GM18507 (cell line): ENCODE data around the gene AK9.

ENCODE experiments used
- DNase-seq: peaks from one replicate; pipeline ENCODE4 v3.0.0; 2011; ENCODE audit warnings: low read depth; ENCODE audit not compliant: insufficient read length; ENCODE audit errors: extremely low spot score
- FAIRE-seq: peaks from 2 replicates; lab custom pipeline; 2011; peaks lifted over from hg19 to GRCh38; lab: Jason Lieb, UNC

AK9 gene

GRCh38 chr6:109451376-109451775 lies 239.6 kb downstream of the AK9 start:
- no peak for FAIRE-seq

GRCh38 chr6:109450801-109451200 lies 240.2 kb downstream of the AK9 start:
- DNase-seq (no peak), FAIRE-seq (no peak)

More at GRCh38 chr6:109451376-109451775, 239.6 kb downstream of the AK9 start:
- no peak for DNase-seq

- FAIRE-seq (peak; percentile 5), DNase-seq (no peak)
These were observed 241.0 kb downstream of the AK9 start for GRCh38 chr6:109449795-109450673.

GRCh38 chr6:109449064-109449794 lies 241.8 kb downstream of the AK9 start:
- FAIRE-seq (no peak), DNase-seq (no peak)

- DNase-seq (no peak), FAIRE-seq (no peak)
These were observed 242.4 kb downstream of the AK9 start for GRCh38 chr6:109448615-109449014.

- FAIRE-seq (no peak), DNase-seq (no peak)
These were observed 243.0 kb downstream of the AK9 start for GRCh38 chr6:109447878-109448555.

- DNase-seq (no peak), FAIRE-seq (no peak)
These were observed 243.9 kb downstream of the AK9 start for GRCh38 chr6:109447087-109447486.

- DNase-seq, result no peak
These were observed 244.5 kb downstream of the AK9 start for GRCh38 chr6:109446541-109446940.

GRCh38 chr6:109446072-109446471 lies 244.9 kb downstream of the AK9 start:
- DNase-seq (no peak), FAIRE-seq (no peak)

More at GRCh38 chr6:109446541-109446940, 244.5 kb downstream of the AK9 start:
- FAIRE-seq, result no peak

GRCh38 chr6:109445382-109445781 lies 245.6 kb downstream of the AK9 start:
- DNase-seq, result no peak
- FAIRE-seq, result no peak

- no peak for FAIRE-seq
- no peak for DNase-seq
These were observed 247.5 kb downstream of the AK9 start for GRCh38 chr6:109443425-109443950.
